ENCODE measurements around the gene RIPOR2.

The RIPOR2 gene

GRCh38 chr6:24960991-24961475, 25.3 kb upstream of the RIPOR2 start (continued):
- TF ChIP-seq ZBTB8A (tag by site-specific recombination; IDR thresholded peaks at IDR 0.05) (peak; percentile 27; the same call in 1 of the 2 replicates), ZNF423 (tag by site-specific recombination; IDR thresholded peaks at IDR 0.05) (peak; percentile 40; the same call in 1 of the 2 replicates), GLI2 (tag by site-specific recombination; IDR thresholded peaks at IDR 0.05; ENCODE audit: borderline replicate concordance, low read depth) (no peak), ZSCAN23 (tag by site-specific recombination; IDR thresholded peaks at IDR 0.05) (no peak), ZNF596 (tag by site-specific recombination; IDR thresholded peaks at IDR 0.05) (no peak), ZNF561 (tag by site-specific recombination; IDR thresholded peaks at IDR 0.05; ENCODE audit: borderline replicate concordance) (0 out of 2 replicates have a peak, but pooled peaks have one; percentile 56), GLIS1 (tag by site-specific recombination; IDR thresholded peaks at IDR 0.05) (peak; percentile 25; the same call in 1 of the 2 replicates), ZNF239 (tag by site-specific recombination; IDR thresholded peaks at IDR 0.05) (no peak), RBAK (tag by site-specific recombination; IDR thresholded peaks at IDR 0.05) (no peak), ZNF488 (tag by site-specific recombination; IDR thresholded peaks at IDR 0.05) (peak; percentile 93), ZBTB11 (tag by site-specific recombination; conservative IDR thresholded peaks at IDR 0.05; ENCODE audit: low read depth) (no peak), ZNF768 (tag by site-specific recombination; IDR thresholded peaks at IDR 0.05) (no peak), ZNF776 (tag by site-specific recombination; IDR thresholded peaks at IDR 0.05; ENCODE audit: borderline replicate concordance) (no peak), ZNF660 (tag by site-specific recombination; IDR thresholded peaks at IDR 0.05) (no peak), TCF7L2 (IDR thresholded peaks at IDR 0.05; ENCODE audit: borderline replicate concordance, low read depth, low read length) (no peak), ZNF830 (tag by site-specific recombination; IDR thresholded peaks at IDR 0.05; ENCODE audit: low read depth) (no peak), ZNF280C (tag by site-specific recombination; IDR thresholded peaks at IDR 0.05) (no peak), OVOL3 (tag by site-specific recombination; IDR thresholded peaks at IDR 0.05) (no peak), ZNF692 (tag by site-specific recombination; IDR thresholded peaks at IDR 0.05) (peak; percentile 25; the same call in 1 of the 2 replicates), ZNF645 (tag by site-specific recombination; IDR thresholded peaks at IDR 0.05) (no peak), ZNF335 (tag by site-specific recombination; conservative IDR thresholded peaks at IDR 0.05) (no peak), HOXA7 (CRISPR knock-in tag; IDR thresholded peaks at IDR 0.05; ENCODE audit: borderline replicate concordance) (no peak), FEZF1 (tag by site-specific recombination; IDR thresholded peaks at IDR 0.05) (peak; percentile 99), ZBTB1 (tag by site-specific recombination; IDR thresholded peaks at IDR 0.05) (no peak)
- TF ChIP-seq, protein P1, sequence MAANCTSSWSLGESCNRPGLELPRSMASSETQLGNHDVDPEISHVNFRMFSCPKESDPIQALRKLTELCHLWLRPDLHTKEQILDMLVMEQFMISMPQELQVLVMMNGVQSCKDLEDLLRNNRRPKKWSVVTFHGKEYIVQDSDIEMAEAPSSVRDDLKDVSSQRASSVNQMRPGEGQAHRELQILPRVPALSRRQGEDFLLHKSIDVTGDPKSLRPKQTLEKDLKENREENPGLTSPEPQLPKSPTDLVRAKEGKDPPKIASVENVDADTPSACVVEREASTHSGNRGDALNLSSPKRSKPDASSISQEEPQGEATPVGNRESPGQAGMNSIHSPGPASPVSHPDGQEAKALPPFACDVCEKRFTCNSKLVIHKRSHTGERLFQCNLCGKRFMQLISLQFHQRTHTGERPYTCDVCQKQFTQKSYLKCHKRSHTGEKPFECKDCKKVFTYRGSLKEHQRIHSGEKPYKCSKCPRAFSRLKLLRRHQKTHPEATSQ (tag by site-specific recombination; IDR thresholded peaks at IDR 0.05) = no peak
- TF ChIP-seq, protein P2, sequence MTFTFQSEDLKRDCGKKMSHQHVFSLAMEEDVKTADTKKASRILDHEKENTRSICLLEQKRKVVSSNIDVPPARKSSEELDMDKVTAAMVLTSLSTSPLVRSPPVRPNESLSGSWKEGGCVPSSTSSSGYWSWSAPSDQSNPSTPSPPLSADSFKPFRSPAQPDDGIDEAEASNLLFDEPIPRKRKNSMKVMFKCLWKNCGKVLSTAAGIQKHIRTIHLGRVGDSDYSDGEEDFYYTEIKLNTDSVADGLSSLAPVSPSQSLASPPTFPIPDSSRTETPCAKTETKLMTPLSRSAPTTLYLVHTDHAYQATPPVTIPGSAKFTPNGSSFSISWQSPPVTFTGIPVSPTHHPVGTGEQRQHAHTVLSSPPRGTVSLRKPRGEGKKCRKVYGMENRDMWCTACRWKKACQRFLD (tag by site-specific recombination; IDR thresholded peaks at IDR 0.05) = no peak
- TF ChIP-seq, protein P3, sequence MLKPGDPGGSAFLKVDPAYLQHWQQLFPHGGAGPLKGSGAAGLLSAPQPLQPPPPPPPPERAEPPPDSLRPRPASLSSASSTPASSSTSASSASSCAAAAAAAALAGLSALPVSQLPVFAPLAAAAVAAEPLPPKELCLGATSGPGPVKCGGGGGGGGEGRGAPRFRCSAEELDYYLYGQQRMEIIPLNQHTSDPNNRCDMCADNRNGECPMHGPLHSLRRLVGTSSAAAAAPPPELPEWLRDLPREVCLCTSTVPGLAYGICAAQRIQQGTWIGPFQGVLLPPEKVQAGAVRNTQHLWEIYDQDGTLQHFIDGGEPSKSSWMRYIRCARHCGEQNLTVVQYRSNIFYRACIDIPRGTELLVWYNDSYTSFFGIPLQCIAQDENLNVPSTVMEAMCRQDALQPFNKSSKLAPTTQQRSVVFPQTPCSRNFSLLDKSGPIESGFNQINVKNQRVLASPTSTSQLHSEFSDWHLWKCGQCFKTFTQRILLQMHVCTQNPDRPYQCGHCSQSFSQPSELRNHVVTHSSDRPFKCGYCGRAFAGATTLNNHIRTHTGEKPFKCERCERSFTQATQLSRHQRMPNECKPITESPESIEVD (tag by site-specific recombination; IDR thresholded peaks at IDR 0.05) = peak; percentile 76

Data from HEK293 (cell line).